ENCODE results near the gene MYH4.

GRCh38 chr17:10516065-10516464 lies 46.7 kb upstream of the MYH4 start:
- TF ChIP-seq CTCF (IDR thresholded peaks at IDR 0.05; ENCODE audit: low read depth, low read length, poor library complexity, severe bottlenecking) (no peak), EZH2phosphoT487 (IDR thresholded peaks at IDR 0.05; ENCODE audit: borderline replicate concordance, low read length) (no peak)

All from DOHH2 (cell line).